Measurements from ENCODE around the gene EYA4. TPM values are rescaled to one million over a fixed set of nuclear protein-coding genes. Genes with fewer than 3 reads are reported as not detected.

The EYA4 gene
- total and polyA plus RNA-seq, 2 donors (not counting 3 experiments of a cell fraction or from before 2014, with no cell fraction given): not detected

DNA sequence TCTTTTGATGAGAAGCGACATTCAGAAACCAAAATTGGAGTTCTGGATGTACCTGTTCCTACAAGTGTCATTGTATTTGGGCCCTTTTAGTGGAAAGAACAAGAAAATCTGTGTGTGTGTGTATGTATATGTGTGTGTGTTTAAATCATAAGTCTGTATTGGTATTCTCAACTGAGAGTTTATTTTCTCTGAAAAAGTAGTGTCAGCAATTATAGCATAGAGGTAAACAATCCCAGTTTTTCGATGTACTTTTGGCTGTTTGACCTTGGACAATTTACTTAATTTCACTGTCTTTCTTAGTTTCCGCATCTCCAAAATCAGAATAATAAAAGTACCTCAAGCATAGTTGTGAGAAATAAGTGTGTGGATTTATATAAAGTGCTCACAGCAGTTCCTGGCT is 57.2 kb downstream of the EYA4 start:
- Histone ChIP-seq H3K9ac (replicated peaks; ENCODE audit: extremely low read depth, insufficient read depth, low read length) (no peak overlapping the region), H3K27ac (ENCODE audit: insufficient read depth, low read depth, low read length) (no peak overlapping the region), H3K9me3 (replicated peaks; ENCODE audit: control insufficient read depth, insufficient read depth, low read length) (no peaks in the 10 kb centered on the region), H3K4me2 (ENCODE audit: insufficient read depth, low read length) (no peak overlapping the region), H3K36me3 (ENCODE audit: control insufficient read depth in 2 of 2, extremely low read depth in 1 of 2, insufficient read depth in 2 of 2, low read length in 2 of 2) (no peaks in the 10 kb centered on the region), H3K79me2 (ENCODE audit: control insufficient read depth, insufficient read depth, low read length) (no peaks in the 10 kb centered on the region), H2AFZ (ENCODE audit: low read depth, low read length) (no peak overlapping the region), H3K27me3 (ENCODE audit: control insufficient read depth in 2 of 2, insufficient read depth in 2 of 2, low read length in 2 of 2) (no peaks in the 10 kb centered on the region), H4K20me1 (replicated peaks; ENCODE audit: control insufficient read depth, extremely low read depth, insufficient read depth, low read length) (no peaks in the 10 kb centered on the region), H3K4me3 (replicated peaks in 1 of 3; ENCODE audit: insufficient read depth in 1 of 3, low read depth in 1 of 3, low read length in 3 of 3) (no peak overlapping the region), H3K9me1 (replicated peaks; ENCODE audit: control insufficient read depth, extremely low read depth, insufficient read depth, low read length) (no peaks in the 10 kb centered on the region), H3K4me1 (ENCODE audit: control insufficient read depth, extremely low read depth, insufficient read depth, low read length) (no peaks in the 10 kb centered on the region)
- FAIRE-seq: no peak
- DNase-seq (ENCODE audit: low read depth, low spot score): no peak
- TF ChIP-seq JUN (IDR thresholded peaks at IDR 0.05; ENCODE audit: borderline replicate concordance, insufficient read depth, insufficient read length, low read depth) (no peak), POLR2AphosphoS5 (IDR thresholded peaks at IDR 0.05; ENCODE audit: insufficient read depth, low read depth, low read length) (no peak)
- dilution Hi-C loops (cut with MboI; ENCODE audit: extremely low pct_ligation_motif_present, low sequenced_read_pairs): no loop called here
- intact Hi-C loops (cut with micrococcal nuclease): no loop called here
- no TSS peak for BruUV-seq (replicated peaks)
- CTCF ChIA-PET: no interaction called here
- POLR2A ChIA-PET: no interaction called here

GRCh38 chr6:133298801-133299200 is 57.6 kb downstream of the EYA4 start:
- H4K20me1 ChIP-seq (replicated peaks; ENCODE audit: control insufficient read depth, extremely low read depth, insufficient read depth, low read length): no peaks in the 10 kb centered on the region
- no peak overlapping the region for H3K4me2 ChIP-seq (ENCODE audit: insufficient read depth, low read length)
- POLR2A ChIA-PET: no interaction called here
- no peaks in the 10 kb centered on the region for H3K9me3 ChIP-seq (replicated peaks; ENCODE audit: control insufficient read depth, insufficient read depth, low read length)
- H2AFZ ChIP-seq (ENCODE audit: low read depth, low read length): no peak overlapping the region
- no peak overlapping the region for H3K4me3 ChIP-seq (replicated peaks in 1 of 3; ENCODE audit: insufficient read depth in 1 of 3, low read depth in 1 of 3, low read length in 3 of 3)
- H3K36me3 ChIP-seq (ENCODE audit: control insufficient read depth in 2 of 2, extremely low read depth in 1 of 2, insufficient read depth in 2 of 2, low read length in 2 of 2): no peaks in the 10 kb centered on the region
- TF ChIP-seq JUN (IDR thresholded peaks at IDR 0.05; ENCODE audit: borderline replicate concordance, insufficient read depth, insufficient read length, low read depth): no peak
- TF ChIP-seq EZH2 (IDR thresholded peaks at IDR 0.05; ENCODE audit: borderline replicate concordance, low read depth, low read length, severe bottlenecking): no peak
- TF ChIP-seq MYC (IDR thresholded peaks at IDR 0.05; ENCODE audit: low read depth, low read length): no peak
- TF ChIP-seq GATA2 (IDR thresholded peaks at IDR 0.05; ENCODE audit: insufficient read depth, insufficient read length, low read depth, low read length): no peak
- no peak for TF ChIP-seq POLR2AphosphoS5 (IDR thresholded peaks at IDR 0.05; ENCODE audit: insufficient read depth, low read depth, low read length)
- no peak for TF ChIP-seq CTCF (IDR thresholded peaks at IDR 0.05; ENCODE audit: extremely low read depth in 1 of 2, insufficient read depth in 1 of 2, low read depth in 1 of 2, low read length in 2 of 2)
- TF ChIP-seq POLR2A (IDR thresholded peaks at IDR 0.05; ENCODE audit: low read depth, low read length): no peak
- TF ChIP-seq FOS (IDR thresholded peaks at IDR 0.05; ENCODE audit: borderline replicate concordance, insufficient read depth, low read length): no peak
- TF ChIP-seq, protein P1, sequence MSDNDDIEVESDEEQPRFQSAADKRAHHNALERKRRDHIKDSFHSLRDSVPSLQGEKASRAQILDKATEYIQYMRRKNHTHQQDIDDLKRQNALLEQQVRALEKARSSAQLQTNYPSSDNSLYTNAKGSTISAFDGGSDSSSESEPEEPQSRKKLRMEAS (IDR thresholded peaks at IDR 0.05; ENCODE audit: insufficient read depth, insufficient read length): no peak
- H3K9me1 ChIP-seq (replicated peaks; ENCODE audit: control insufficient read depth, extremely low read depth, insufficient read depth, low read length): no peaks in the 10 kb centered on the region
- H3K9ac ChIP-seq (replicated peaks; ENCODE audit: extremely low read depth, insufficient read depth, low read length): no peak overlapping the region
- intact Hi-C loops (cut with micrococcal nuclease) (no loop called here), dilution Hi-C loops (cut with MboI; ENCODE audit: extremely low pct_ligation_motif_present, low sequenced_read_pairs) (no loop called here)
- H3K27me3 ChIP-seq (ENCODE audit: control insufficient read depth in 2 of 2, insufficient read depth in 2 of 2, low read length in 2 of 2): no peaks in the 10 kb centered on the region
- no peak overlapping the region for H3K27ac ChIP-seq (ENCODE audit: insufficient read depth, low read depth, low read length)
- FAIRE-seq (no peak), DNase-seq (ENCODE audit: low read depth, low spot score) (no peak)
- CTCF ChIA-PET: no interaction called here
- H3K4me1 ChIP-seq (ENCODE audit: control insufficient read depth, extremely low read depth, insufficient read depth, low read length): no peaks in the 10 kb centered on the region
- no TSS peak for BruUV-seq (replicated peaks)
- no peaks in the 10 kb centered on the region for H3K79me2 ChIP-seq (ENCODE audit: control insufficient read depth, insufficient read depth, low read length)
